IPS DF 6.9 (cell line): ENCODE data around the gene GPR78.

Source experiments
- DNase-seq: peaks from one replicate; pipeline ENCODE4 v3.0.0-alpha.2; 2013; ENCODE audit warnings: low read depth, low spot score
- H3K27ac ChIP-seq: one replicate; pipeline ENCODE4 v1.5.1; 2013; ENCODE audit warnings: low read length, control low read depth
- H3K27me3 ChIP-seq: 2 replicates; pipeline ENCODE4 v1.6.1; 2013; ENCODE audit warnings: mild to moderate bottlenecking, low read length; ENCODE audit not compliant: control insufficient read depth, insufficient read depth
- H3K36me3 ChIP-seq: 2 replicates; pipeline ENCODE4 v1.6.1; 2013; ENCODE audit warnings: low read length; ENCODE audit not compliant: control insufficient read depth, insufficient read depth
- H3K4me1 ChIP-seq: 2 replicates; pipeline ENCODE4 v1.6.1; 2013; ENCODE audit warnings: low read length; ENCODE audit not compliant: control insufficient read depth, insufficient read depth
- H3K4me3 ChIP-seq: 2 replicates; pipeline ENCODE4 v1.5.1; 2013; ENCODE audit warnings: mild to moderate bottlenecking, low read length
- H3K9me3 ChIP-seq: 2 replicates; pipeline ENCODE4 v1.6.1; 2013; ENCODE audit warnings: low read length, inconsistent platforms; ENCODE audit not compliant: control insufficient read depth, insufficient read depth
- WGBS: extraction: QIAGEN DNeasy Blood & Tissue Kit; methylation state at CpG from one replicate; pipeline ENCODE4 v1.1.7; 2013; ENCODE audit warnings: mixed read lengths, missing lambda C conversion rate; ENCODE audit not compliant: insufficient read length, insufficient coverage; 5-methylcytosine and 5-hydroxymethylcytosine counted together

Gene GPR78

DNA sequence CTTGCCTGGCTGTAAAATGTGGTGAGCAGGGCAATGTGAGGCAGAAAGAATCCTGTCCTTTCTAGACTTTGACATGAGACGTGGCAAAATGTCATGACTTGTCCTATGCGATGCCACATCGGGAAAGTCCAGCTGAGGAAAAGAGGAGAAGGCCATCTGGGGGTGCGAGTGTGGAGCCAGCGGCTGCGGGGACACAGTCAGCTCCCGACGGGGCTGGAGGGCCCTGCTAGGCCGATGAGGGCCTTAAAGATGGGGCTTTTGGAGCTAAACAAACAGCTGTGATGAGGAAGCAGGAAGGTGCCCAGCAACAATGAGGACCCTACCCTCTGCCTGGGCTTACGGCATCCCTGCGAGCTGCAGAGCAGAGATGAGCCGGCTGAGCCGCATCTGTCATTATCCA is 20.1 kb downstream of the GPR78 start:
- Histone ChIP-seq H3K9me3 (no peaks in the 10 kb centered on the region), H3K4me1 (no peaks in the 10 kb centered on the region), H3K27ac (no peak overlapping the region), H3K36me3 (peaks cover 19% of the 10 kb centered on the region), H3K27me3 (no peaks in the 10 kb centered on the region), H3K4me3 (no peak overlapping the region)
- WGBS: no CpG with 5 or more reads among the region's 13 CpGs
- no peak for DNase-seq

DNA sequence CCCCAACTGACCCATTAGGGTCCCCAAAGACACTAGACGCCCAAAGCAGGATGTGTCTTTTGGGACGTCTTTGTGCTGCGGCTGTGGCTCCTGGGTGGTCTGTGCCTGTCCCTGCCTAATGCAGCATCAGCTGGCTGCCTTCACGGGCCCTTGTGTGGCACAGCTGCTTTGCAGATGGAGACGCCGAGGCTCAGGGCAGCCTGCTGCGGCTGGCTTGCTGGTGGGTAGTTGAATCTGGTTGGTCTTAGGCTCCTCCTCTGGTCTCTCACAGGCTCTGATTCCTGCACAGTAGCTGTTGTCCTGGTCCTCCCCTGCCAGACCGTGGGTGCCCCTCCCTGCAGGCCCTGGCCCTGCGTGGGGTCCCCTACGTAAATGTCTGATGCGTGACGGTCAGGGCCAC is 20.5 kb downstream of the GPR78 start:
- no CpG with 5 or more reads among the region's 12 CpGs for WGBS
- H3K4me1 ChIP-seq: no peaks in the 10 kb centered on the region
- H3K4me3 ChIP-seq: no peak overlapping the region
- H3K9me3 ChIP-seq: no peaks in the 10 kb centered on the region
- no peak overlapping the region for H3K27ac ChIP-seq
- H3K27me3 ChIP-seq: no peaks in the 10 kb centered on the region
- no peak for DNase-seq
- H3K36me3 ChIP-seq: peaks cover 19% of the 10 kb centered on the region

DNA sequence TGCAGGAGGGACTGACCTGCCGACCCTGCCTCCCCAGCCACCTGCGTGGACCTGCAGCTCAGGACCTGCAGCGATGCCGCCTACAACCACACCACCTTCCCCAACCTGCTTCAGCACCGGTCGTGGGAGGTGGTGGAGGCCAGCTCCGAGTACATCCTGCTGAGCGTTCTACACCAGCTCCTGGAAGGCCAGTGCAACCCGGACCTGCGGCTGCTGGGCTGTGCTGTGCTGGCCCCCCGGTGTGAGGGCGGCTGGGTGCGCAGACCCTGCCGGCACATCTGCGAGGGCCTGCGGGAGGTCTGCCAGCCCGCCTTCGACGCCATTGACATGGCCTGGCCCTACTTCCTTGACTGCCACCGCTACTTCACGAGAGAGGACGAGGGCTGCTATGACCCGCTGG is 20.9 kb downstream of the GPR78 start:
- Histone ChIP-seq H3K4me1 (no peaks in the 10 kb centered on the region), H3K36me3 (peaks cover 19% of the 10 kb centered on the region), H3K27ac (no peak overlapping the region), H3K4me3 (no peak overlapping the region), H3K9me3 (no peaks in the 10 kb centered on the region), H3K27me3 (no peaks in the 10 kb centered on the region)
- DNase-seq: no peak
- WGBS: no CpG with 5 or more reads among the region's 23 CpGs

DNA sequence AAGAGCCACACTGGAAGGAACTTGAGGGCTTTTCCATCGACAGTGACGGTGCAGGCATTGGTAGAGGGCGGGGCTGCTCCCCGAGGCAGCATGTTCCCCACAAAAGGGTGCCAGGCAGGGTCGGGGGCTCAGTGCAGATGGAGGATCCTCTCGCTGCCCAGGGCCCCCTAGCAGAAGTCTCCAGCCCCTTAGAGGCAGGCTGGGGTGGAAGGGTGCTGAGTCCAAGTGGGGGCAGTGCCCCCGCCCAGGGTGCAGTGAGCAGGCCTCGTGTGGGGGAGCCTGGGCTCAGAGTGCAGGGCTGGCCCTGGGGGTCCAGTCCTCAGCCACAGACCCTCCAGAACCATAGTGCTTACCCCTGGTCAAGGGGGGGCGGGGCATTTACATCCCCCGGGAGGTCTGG is 21.4 kb downstream of the GPR78 start:
- Histone ChIP-seq H3K27me3 (no peaks in the 10 kb centered on the region), H3K36me3 (peaks cover 19% of the 10 kb centered on the region), H3K4me3 (no peak overlapping the region), H3K4me1 (no peaks in the 10 kb centered on the region), H3K27ac (no peak overlapping the region), H3K9me3 (no peaks in the 10 kb centered on the region)
- DNase-seq: no peak
- no CpG with 5 or more reads among the region's 10 CpGs for WGBS

DNA sequence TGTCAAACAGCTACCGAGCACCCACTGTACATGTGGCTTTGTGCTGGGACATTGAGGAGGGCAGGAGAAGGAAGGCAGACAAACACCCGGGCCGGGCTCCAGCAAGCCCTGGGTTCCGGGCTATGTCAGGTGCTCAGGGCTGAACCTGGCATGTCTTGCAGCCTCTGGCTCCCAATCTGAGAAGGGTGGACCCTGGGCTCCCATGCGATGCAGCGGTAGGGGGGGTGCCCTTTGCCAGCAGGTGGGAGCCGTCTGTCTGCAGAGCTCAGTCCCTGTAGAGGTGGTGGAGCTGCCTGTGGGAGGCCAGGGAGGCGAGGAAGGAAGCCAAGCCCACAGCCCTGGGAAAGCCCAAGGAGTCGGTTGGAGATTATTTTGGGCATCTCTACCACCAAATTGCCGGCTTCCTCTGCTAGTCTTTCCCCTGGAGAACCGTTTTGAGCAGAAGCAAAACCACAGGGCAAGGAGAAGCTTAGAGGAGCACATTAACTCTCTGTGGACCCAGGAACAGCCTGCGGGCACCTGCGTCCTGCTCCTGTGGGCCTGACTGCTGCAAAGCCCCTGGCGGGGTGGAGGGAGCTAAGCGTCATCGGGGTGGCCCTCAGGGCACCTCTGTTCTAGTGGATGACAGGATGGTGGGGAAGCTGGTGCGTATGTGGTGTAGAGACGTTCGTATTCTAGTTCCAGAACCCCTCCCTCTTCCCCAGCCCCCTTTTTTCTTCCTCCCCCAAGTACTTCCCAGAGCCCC is 22.7 kb downstream of the GPR78 start:
- no peak for DNase-seq
- Histone ChIP-seq H3K27me3 (no peaks in the 10 kb centered on the region), H3K36me3 (peaks cover 16% of the 10 kb centered on the region), H3K4me1 (no peaks in the 10 kb centered on the region), H3K27ac (no peak overlapping the region), H3K4me3 (no peak overlapping the region), H3K9me3 (no peaks in the 10 kb centered on the region)
- no CpG with 5 or more reads among the region's 19 CpGs for WGBS

DNA sequence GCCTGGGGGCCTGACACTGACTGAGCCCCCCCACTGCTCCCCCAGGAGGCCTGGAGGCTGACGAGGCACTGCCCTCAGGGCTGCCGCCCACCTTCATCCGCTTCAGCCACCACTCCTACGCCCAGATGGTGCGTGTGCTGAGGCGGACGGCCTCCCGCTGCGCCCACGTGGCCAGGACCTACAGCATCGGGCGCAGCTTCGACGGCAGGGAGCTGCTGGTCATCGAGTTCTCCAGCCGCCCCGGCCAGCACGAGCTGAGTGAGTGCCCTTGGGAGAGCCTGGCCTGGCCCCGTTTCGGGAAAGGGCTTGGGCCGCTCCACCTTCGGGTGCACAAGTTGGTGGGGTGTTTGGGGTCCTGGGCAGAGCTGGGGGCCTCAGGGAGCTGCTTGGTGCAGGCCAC is 23.7 kb downstream of the GPR78 start:
- Histone ChIP-seq H3K36me3 (peaks cover 16% of the 10 kb centered on the region), H3K9me3 (no peaks in the 10 kb centered on the region), H3K27me3 (no peaks in the 10 kb centered on the region), H3K4me1 (no peaks in the 10 kb centered on the region), H3K27ac (no peak overlapping the region), H3K4me3 (no peak overlapping the region)
- no CpG with 5 or more reads among the region's 22 CpGs for WGBS
- no peak for DNase-seq

DNA sequence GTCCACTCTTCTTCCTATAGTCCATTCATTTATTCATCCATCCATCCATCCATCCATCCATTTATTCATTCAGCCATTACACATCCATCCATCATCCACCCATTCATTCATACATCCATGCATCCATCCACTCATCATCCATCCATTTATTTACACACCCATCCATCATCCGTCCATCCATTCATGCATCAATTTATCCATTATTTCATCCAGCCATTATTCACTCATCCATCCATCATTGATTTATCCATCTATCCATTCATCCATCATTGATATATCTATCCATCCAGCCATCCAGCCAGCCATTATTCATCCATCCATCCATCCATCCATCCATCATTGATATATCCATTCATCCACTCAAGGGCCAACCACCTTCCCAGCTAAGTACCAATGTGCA is 25.1 kb downstream of the GPR78 start:
- H3K4me3 ChIP-seq: no peak overlapping the region
- H3K36me3 ChIP-seq: peaks cover 10% of the 10 kb centered on the region
- H3K4me1 ChIP-seq: no peaks in the 10 kb centered on the region
- no peak for DNase-seq
- WGBS: 100% methylated on average over 1 of the region's 1 CpG
- H3K27ac ChIP-seq: no peak overlapping the region
- no peaks in the 10 kb centered on the region for H3K9me3 ChIP-seq
- H3K27me3 ChIP-seq: no peaks in the 10 kb centered on the region

DNA sequence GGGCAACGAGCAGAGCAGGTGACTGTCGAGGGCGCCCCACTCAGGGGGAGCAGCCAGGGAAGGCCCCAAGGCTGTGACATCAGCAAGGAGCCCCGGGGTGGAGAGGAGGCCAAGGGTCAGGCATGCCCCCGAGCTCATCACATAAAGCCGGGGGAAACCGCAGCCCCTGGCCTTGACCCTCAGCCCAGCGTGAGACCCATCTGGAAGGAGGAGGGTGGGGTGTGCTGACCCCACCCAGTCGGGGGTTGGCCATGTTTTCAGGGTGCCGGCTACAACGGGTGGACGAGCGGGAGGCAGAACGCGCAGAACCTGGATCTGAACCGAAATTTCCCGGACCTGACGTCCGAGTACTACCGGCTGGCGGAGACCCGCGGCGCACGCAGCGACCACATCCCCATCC is 26.3 kb downstream of the GPR78 start:
- no CpG with 5 or more reads among the region's 26 CpGs for WGBS
- DNase-seq: no peak
- Histone ChIP-seq H3K4me3 (no peak overlapping the region), H3K9me3 (no peaks in the 10 kb centered on the region), H3K4me1 (no peaks in the 10 kb centered on the region), H3K36me3 (0 out of 2 replicates have a peak, but pooled peaks cover 3% of the 10 kb centered on the region), H3K27ac (no peak overlapping the region), H3K27me3 (no peaks in the 10 kb centered on the region)

DNA sequence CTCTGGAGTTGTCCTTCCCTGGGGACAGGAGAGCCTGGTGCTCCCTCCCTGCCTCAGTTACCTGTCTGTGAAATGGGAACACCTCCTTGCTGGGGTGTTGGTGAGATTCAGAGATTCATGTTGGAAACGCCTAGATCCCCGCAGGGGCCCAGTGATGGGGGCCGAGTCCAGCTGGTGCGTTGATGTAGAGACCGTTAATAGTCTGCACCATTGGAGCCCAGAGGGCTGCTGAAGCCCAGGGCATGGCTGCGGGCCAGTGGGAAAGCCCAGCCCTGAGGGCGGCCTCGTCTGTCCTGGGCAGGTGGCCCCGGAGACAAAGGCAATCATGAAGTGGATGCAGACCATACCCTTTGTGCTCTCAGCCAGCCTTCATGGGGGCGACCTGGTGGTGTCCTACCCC is 26.8 kb downstream of the GPR78 start:
- Histone ChIP-seq H3K4me1 (no peaks in the 10 kb centered on the region), H3K36me3 (peaks cover 6% of the 10 kb centered on the region; the same call in 1 of the 2 replicates), H3K4me3 (no peak overlapping the region), H3K27ac (no peak overlapping the region), H3K9me3 (no peaks in the 10 kb centered on the region), H3K27me3 (no peaks in the 10 kb centered on the region)
- DNase-seq: no peak
- whole genome bisulfite sequencing: no CpG with 5 or more reads among the region's 10 CpGs

DNA sequence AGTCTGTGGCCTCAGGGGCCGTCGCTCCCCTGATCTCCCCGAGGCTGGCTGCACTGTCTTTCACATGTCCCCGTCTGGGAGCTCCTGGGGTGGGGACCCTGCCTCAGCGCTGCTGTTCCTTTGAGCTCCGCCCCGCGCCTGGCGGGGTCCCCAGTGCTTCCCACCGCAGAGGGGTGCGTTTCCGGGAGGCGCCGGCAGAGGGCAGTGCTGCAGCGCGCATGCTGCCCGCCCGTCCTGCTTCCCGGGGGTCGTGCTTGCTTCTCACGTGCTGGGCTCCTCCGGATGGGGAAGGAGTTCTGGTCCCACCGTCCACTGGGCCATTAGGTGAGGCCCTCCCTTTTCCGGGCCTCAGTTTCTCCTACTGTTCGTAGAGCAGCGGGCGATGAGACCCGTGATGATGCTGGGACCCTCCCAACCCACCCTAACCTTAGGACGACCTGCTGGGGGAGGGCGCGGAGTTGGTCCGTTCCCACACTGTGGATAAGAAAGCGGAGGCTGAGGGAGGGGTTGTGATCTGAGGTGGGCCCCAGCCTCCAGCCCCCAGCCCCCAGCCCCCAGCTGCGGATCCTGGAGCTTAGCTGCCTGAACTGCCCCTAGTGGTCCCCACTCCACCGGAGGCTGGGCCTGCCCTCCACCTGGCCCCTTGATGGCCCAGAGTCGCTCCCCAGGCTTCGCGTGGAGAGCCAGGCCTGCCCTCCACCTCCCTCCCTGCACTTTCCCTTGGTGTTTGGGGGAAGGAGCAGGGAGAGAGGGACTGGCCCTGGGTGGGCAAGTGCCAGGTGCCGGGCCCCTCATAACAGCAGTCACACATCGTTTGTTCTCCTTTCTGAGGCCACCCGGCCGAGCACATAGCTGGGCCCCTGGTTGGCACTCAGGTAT is 27.6 kb downstream of the GPR78 start:
- Histone ChIP-seq H3K4me3 (no peak overlapping the region), H3K36me3 (peaks cover 3% of the 10 kb centered on the region; the same call in 1 of the 2 replicates), H3K27ac (no peak overlapping the region), H3K4me1 (no peaks in the 10 kb centered on the region), H3K9me3 (no peaks in the 10 kb centered on the region), H3K27me3 (no peaks in the 10 kb centered on the region)
- DNase-seq: peak; percentile 50
- no CpG with 5 or more reads among the region's 42 CpGs for WGBS
